HCT116 (cell line): ENCODE results near the gene MSH3. TPM values are rescaled to one million over a fixed set of nuclear protein-coding genes. Genes with fewer than 3 reads are reported as not detected.

Source experiments
- ATAC-seq: fragments of 200-7000 bp; cut with Tn5 transposase; 2 replicates; pipeline ENCODE4 v1.9.1; 2020; ENCODE audit warnings: mild to moderate bottlenecking, moderate library complexity
- BruUV-seq: library from RNA; stranded (reverse); fragments of 400-500 nt; replicated peaks from 2 replicates; lab custom pipeline; 2021; lab: Mats Ljungman, UMichigan
- CTCF ChIA-PET: fragments of 300-600 bp; sonication (Branson Sonifier 250); formaldehyde crosslinking; loops from one replicate; lab custom pipeline; 2021; ENCODE audit warnings: antibody characterized with exemption; lab: Charles Lee
- POLR2A ChIA-PET: fragments of 300-600, 350-600 bp; sonication (Branson Sonifier 250); formaldehyde crosslinking; loops from one replicate; lab custom pipeline; 2021; ENCODE audit warnings: antibody characterized with exemption; lab: Charles Lee
- RAD21 ChIA-PET, 2 experiments: fragments of 300-600 bp; sonication (Branson Sonifier 250); formaldehyde crosslinking; loops; one replicate each; lab custom pipeline; 2023; ENCODE audit warnings: low total read pairs in 2 of 2; ENCODE audit not compliant: uncharacterized antibody in 2 of 2, unreplicated experiment in 2 of 2, low non-redundant PET in 1 of 2; lab: Charles Lee
- DNase-seq: peaks from one replicate; pipeline ENCODE4 v3.0.0-alpha.2; 2010; ENCODE audit warnings: low read depth, low spot score
- H2AFZ ChIP-seq: fragments of 200-600 bp; shearing (Covaris generic), sonication (generic); 2 replicates; pipeline ENCODE4 v1.6.1; 2017; ENCODE audit warnings: low read depth, mixed run types, mixed read lengths, antibody characterized with exemption, low read length; ENCODE audit not compliant: poor library complexity, severe bottlenecking
- H3K27ac ChIP-seq: 2 replicates; pipeline ENCODE4 v1.5.1; 2012; ENCODE audit warnings: low read depth, low read length
- H3K27me3 ChIP-seq: fragments of 200-600 bp; sonication (generic); 2 replicates; pipeline ENCODE4 v1.6.1; 2016; ENCODE audit warnings: mixed run types, low read length, mixed read lengths; ENCODE audit not compliant: insufficient read depth
- H3K36me3 ChIP-seq, 2 experiments: fragments of 200-500 bp in 1 of 2; fragments of 200-600 bp in 1 of 2; sonication (Bioruptor generic) in 1 of 2; sonication (generic) in 1 of 2; 2 replicates each; pipeline versions ENCODE4 v1.5.1 to v1.6.1; 2014 to 2016; ENCODE audit warnings: low read length in 2 of 2, inconsistent platforms in 1 of 2, mixed read lengths in 1 of 2, mixed run types in 1 of 2; ENCODE audit not compliant: insufficient read depth in 2 of 2, control insufficient read depth in 1 of 2
- H3K4me1 ChIP-seq, 2 experiments: fragments of 200-600 bp in 1 of 2; sonication (generic) in 1 of 2; 2 replicates each; pipeline versions ENCODE4 v1.5.1 to v1.6.1; 2012 to 2017; ENCODE audit warnings: low read length in 2 of 2, inconsistent platforms in 1 of 2, mild to moderate bottlenecking in 1 of 2, mixed read lengths in 1 of 2, mixed run types in 1 of 2, moderate library complexity in 1 of 2; ENCODE audit not compliant: insufficient read depth in 2 of 2, control insufficient read depth in 1 of 2
- H3K4me2 ChIP-seq: fragments of 200-600 bp; sonication (generic); 2 replicates; pipeline ENCODE4 v1.6.1; 2017; ENCODE audit warnings: mixed run types, low read length, mixed read lengths
- H3K4me3 ChIP-seq, 2 experiments: fragments of 200-600 bp in 1 of 2; sonication (generic) in 1 of 2; replicated peaks in 1 of 2; 2 replicates each; pipeline ENCODE4 v1.5.1; 2011 to 2016; ENCODE audit warnings: low read length in 2 of 2, control low read depth in 1 of 2, low read depth in 1 of 2, mild to moderate bottlenecking in 1 of 2, mixed read lengths in 1 of 2, mixed run types in 1 of 2
- H3K79me2 ChIP-seq: fragments of 200-600 bp; sonication (generic); 2 replicates; pipeline ENCODE4 v1.6.1; 2017; ENCODE audit warnings: mild to moderate bottlenecking, mixed run types, low read length, moderate library complexity, mixed read lengths; ENCODE audit not compliant: insufficient read depth
- H3K9ac ChIP-seq: fragments of 200-600 bp; sonication (generic); 2 replicates; pipeline ENCODE4 v1.6.1; 2016; ENCODE audit warnings: low read length, mixed read lengths
- H3K9me2 ChIP-seq: fragments of 200-600 bp; sonication (generic), shearing (Covaris generic); 2 replicates; pipeline ENCODE4 v1.6.1; 2017; ENCODE audit warnings: mixed run types, mild to moderate bottlenecking, moderate library complexity; ENCODE audit not compliant: insufficient read depth
- H3K9me3 ChIP-seq, 2 experiments: fragments of 200-500 bp in 1 of 2; fragments of 200-600 bp in 1 of 2; sonication (Bioruptor generic) in 1 of 2; sonication (generic) in 1 of 2; 2 replicates each; pipeline ENCODE4 v1.6.1; 2014 to 2017; ENCODE audit warnings: low read length in 2 of 2, mixed read lengths in 2 of 2, inconsistent platforms in 1 of 2, low read depth in 1 of 2, mild to moderate bottlenecking in 1 of 2, mixed run types in 1 of 2, moderate library complexity in 1 of 2; ENCODE audit not compliant: control insufficient read depth in 1 of 2, insufficient read depth in 1 of 2
- H4K20me1 ChIP-seq: fragments of 200-600 bp; sonication (generic), shearing (Covaris generic); 2 replicates; pipeline ENCODE4 v1.6.1; 2017; ENCODE audit warnings: mixed run types, mild to moderate bottlenecking, moderate library complexity; ENCODE audit not compliant: insufficient read depth
- EZH2 ChIP-seq: fragments of 200-600 bp; sonication (generic); IDR thresholded peaks from 2 replicates; pipeline ENCODE4 v1.6.1; 2017; ENCODE audit warnings: antibody characterized with exemption, mixed run types
- EZH2phosphoT487 ChIP-seq: fragments of 200-600 bp; IDR thresholded peaks from 2 replicates; pipeline ENCODE4 v1.6.1; 2018; ENCODE audit warnings: antibody characterized with exemption, borderline replicate concordance
- JUND ChIP-seq: IDR thresholded peaks from 2 replicates; pipeline ENCODE4 v1.6.1; 2012
- POLR2A ChIP-seq: IDR thresholded peaks from 2 replicates; pipeline ENCODE4 v1.7.0; 2011; ENCODE audit warnings: borderline replicate concordance; ENCODE audit not compliant: insufficient read depth, insufficient read length; ENCODE audit errors: extremely low read depth
- REST ChIP-seq: IDR thresholded peaks from 2 replicates; pipeline ENCODE4 v1.6.1; 2012; ENCODE audit warnings: low read depth
- SP1 ChIP-seq: IDR thresholded peaks from 2 replicates; pipeline ENCODE4 v1.6.1; 2012; ENCODE audit warnings: low read depth
- SRF ChIP-seq: IDR thresholded peaks from 2 replicates; pipeline ENCODE4 v1.6.1; 2012; ENCODE audit warnings: low read depth
- TCF7L2 ChIP-seq: IDR thresholded peaks from 2 replicates; pipeline ENCODE4 v1.7.0; 2011; ENCODE audit warnings: borderline replicate concordance, inconsistent platforms; ENCODE audit not compliant: insufficient read depth, insufficient read length; ENCODE audit errors: extremely low read depth
- YY1 ChIP-seq: IDR thresholded peaks from 2 replicates; pipeline ENCODE4 v1.6.1; 2011; ENCODE audit warnings: low read length, low read depth, moderate library complexity, mild to moderate bottlenecking; ENCODE audit not compliant: insufficient replicate concordance; ENCODE audit errors: extremely low read depth
- ZBTB33 ChIP-seq: IDR thresholded peaks from 2 replicates; pipeline ENCODE4 v1.6.1; 2011; ENCODE audit warnings: mild to moderate bottlenecking, low read length, moderate library complexity; ENCODE audit not compliant: insufficient replicate concordance; ENCODE audit errors: extremely low read depth
- intact Hi-C: fragments of 100-400 bp; cut with micrococcal nuclease; formaldehyde crosslinking; loops from 2 replicates; pipeline ENCODE4 v1.10.0; 2022
- total RNA-seq: library from RNA; stranded (reverse); gene quantifications from one replicate; pipeline ENCODE4 v1.2.1, GENCODE V29; 2021; ENCODE audit not compliant: unreplicated experiment
- TF ChIP-seq, protein P1 (sequence below): IDR thresholded peaks from 2 replicates; pipeline ENCODE4 v1.6.1; 2012
- TF ChIP-seq, protein P2 (sequence below), 3 experiments: fragments of 200-600 bp in 1 of 3; sonication (generic) in 1 of 3; IDR thresholded peaks in 2 of 3; conservative IDR thresholded peaks in 1 of 3; 2 replicates each; pipeline ENCODE4 v1.5.1; 2012 to 2017; ENCODE audit warnings: low read depth in 2 of 3, low read length in 2 of 3, antibody characterized with exemption in 1 of 3, borderline replicate concordance in 1 of 3, control low read depth in 1 of 3, mild to moderate bottlenecking in 1 of 3, mixed read lengths in 1 of 3, mixed run types in 1 of 3, moderate library complexity in 1 of 3; ENCODE audit not compliant: insufficient read depth in 1 of 3

Gene MSH3
- total RNA-seq, 1 experiment from 2014 or later, result 4.9 TPM

DNA sequence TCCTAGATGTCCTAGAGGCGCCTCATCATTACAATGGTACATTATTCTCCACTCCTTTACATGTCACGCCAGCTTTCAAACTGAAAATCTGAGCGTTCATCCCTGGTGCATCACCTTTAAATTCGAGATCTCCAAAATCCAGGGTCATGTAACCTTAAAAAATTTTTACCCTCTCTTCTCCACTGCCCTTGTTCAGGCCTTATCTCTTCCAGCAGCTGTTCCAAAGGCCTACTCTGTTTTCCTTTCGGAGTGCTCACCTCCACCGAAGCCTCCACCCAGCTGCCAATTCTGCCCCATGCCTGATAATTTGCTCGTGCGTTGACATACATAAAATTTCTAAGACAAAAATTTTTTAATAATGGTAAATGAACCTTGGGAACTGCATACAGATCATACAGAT lies 950 bp upstream of the MSH3 start:
- no TSS peak for BruUV-seq
- H3K9me3 ChIP-seq, result no peaks in the 10 kb centered on the region
- no peak overlapping the region for H2AFZ ChIP-seq
- H3K36me3 ChIP-seq, result peaks cover 11 to 14% of the 10 kb centered on the region in 2 experiments; a peak in 2 of 4 replicates
- ChIA-PET POLR2A (no interaction called here), CTCF (no interaction called here), RAD21 (no interaction called here)
- peak overlapping the region; percentile 93 for H3K9ac ChIP-seq
- H3K4me1 ChIP-seq, result peaks cover 6 to 21% of the 10 kb centered on the region in 2 experiments; a peak in 3 of 4 replicates
- intact Hi-C loops, result no loop called here
- peak overlapping the region; percentile 64 to 83 for H3K4me3 ChIP-seq
- ATAC-seq, result no peak
- TF ChIP-seq JUND, result no peak
- no peak for TF ChIP-seq EZH2
- no peak for TF ChIP-seq TCF7L2
- TF ChIP-seq SRF, result no peak
- no peak for TF ChIP-seq SP1
- TF ChIP-seq YY1, result no peak
- TF ChIP-seq, protein P1, sequence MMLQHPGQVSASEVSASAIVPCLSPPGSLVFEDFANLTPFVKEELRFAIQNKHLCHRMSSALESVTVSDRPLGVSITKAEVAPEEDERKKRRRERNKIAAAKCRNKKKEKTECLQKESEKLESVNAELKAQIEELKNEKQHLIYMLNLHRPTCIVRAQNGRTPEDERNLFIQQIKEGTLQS, result no peak
- peak overlapping the region; percentile 86; the same call in 1 of the 2 replicates for H3K27ac ChIP-seq
- no peak for DNase-seq
- no peaks in the 10 kb centered on the region for H4K20me1 ChIP-seq
- H3K4me2 ChIP-seq, result peak overlapping the region; percentile 85
- no peaks in the 10 kb centered on the region for H3K9me2 ChIP-seq
- peaks cover 35% of the 10 kb centered on the region for H3K79me2 ChIP-seq
- no peaks in the 10 kb centered on the region for H3K27me3 ChIP-seq

DNA sequence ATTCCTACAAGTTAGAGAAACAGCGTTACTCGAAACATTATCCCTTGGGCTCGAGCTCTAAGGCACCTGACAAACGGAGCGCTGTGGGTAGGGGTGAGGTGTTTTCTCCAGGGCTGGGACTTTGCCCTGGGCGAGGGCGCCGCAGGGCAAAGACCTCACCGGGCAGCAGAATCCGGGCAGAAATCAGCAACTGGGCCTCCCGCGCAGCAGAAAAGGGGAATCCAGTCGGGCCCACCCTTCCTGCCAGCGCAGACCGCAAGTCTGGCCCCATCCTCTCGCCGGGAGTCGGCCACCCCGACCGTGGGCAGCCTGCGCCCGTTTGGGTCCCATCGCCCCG lies 430 bp upstream of the MSH3 start:
- BruUV-seq, result TSS peak; percentile 79
- ATAC-seq, result peak; percentile 2
- no peaks in the 10 kb centered on the region for H3K9me3 ChIP-seq
- TF ChIP-seq, protein P2, sequence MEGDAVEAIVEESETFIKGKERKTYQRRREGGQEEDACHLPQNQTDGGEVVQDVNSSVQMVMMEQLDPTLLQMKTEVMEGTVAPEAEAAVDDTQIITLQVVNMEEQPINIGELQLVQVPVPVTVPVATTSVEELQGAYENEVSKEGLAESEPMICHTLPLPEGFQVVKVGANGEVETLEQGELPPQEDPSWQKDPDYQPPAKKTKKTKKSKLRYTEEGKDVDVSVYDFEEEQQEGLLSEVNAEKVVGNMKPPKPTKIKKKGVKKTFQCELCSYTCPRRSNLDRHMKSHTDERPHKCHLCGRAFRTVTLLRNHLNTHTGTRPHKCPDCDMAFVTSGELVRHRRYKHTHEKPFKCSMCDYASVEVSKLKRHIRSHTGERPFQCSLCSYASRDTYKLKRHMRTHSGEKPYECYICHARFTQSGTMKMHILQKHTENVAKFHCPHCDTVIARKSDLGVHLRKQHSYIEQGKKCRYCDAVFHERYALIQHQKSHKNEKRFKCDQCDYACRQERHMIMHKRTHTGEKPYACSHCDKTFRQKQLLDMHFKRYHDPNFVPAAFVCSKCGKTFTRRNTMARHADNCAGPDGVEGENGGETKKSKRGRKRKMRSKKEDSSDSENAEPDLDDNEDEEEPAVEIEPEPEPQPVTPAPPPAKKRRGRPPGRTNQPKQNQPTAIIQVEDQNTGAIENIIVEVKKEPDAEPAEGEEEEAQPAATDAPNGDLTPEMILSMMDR (IDR thresholded peaks at IDR 0.05 in 2 of 3, conservative IDR thresholded peaks at IDR 0.05 in 1 of 3; ENCODE audit: borderline replicate concordance in 1 of 3, insufficient read depth in 1 of 3, low read depth in 2 of 3, low read length in 2 of 3), result no peak
- no peak for TF ChIP-seq ZBTB33
- no peak for TF ChIP-seq REST
- no peak for TF ChIP-seq POLR2A
- TF ChIP-seq EZH2phosphoT487, result no peak
- TF ChIP-seq SRF, result no peak
- TF ChIP-seq YY1, result no peak

More for the DNA sequence above, 430 bp upstream of the MSH3 start:
- Histone ChIP-seq H4K20me1 (no peaks in the 10 kb centered on the region), H3K27me3 (no peaks in the 10 kb centered on the region), H3K4me1 (peaks cover 6 to 21% of the 10 kb centered on the region in 2 experiments; a peak in 3 of 4 replicates), H3K9ac (peak overlapping the region; percentile 93), H3K4me2 (peak overlapping the region; percentile 85), H3K36me3 (peaks cover 7 to 10% of the 10 kb centered on the region in 2 experiments; a peak in 2 of 4 replicates), H3K79me2 (peaks cover 35% of the 10 kb centered on the region), H3K4me3 (peak overlapping the region; percentile 64 to 83), H3K27ac (peak overlapping the region; percentile 86), H2AFZ (no peak overlapping the region), H3K9me2 (no peaks in the 10 kb centered on the region)
- intact Hi-C loops, result no loop called here
- ChIA-PET POLR2A (no interaction called here), CTCF (interaction anchor here (1.5 kb wide), 1 partner anchor 571 kb away, joined by 3 read pairs; no protein-coding TSS in a partner anchor), RAD21 (no interaction called here)
- no peak for DNase-seq
